HG03521 (cell line): ENCODE data around the gene SDK1.

Experiments
- ATAC-seq: cut with Tn5 transposase; IDR thresholded peaks from one replicate; pipeline ENCODE4 v1.9.1; 2021; ENCODE audit warnings: mild to moderate bottlenecking, moderate library complexity; ENCODE audit not compliant: unreplicated experiment

Gene SDK1

GRCh38 chr7:3965794-3966395 is 664.8 kb downstream of the SDK1 start:
- ATAC-seq, result no peak

- no peak for ATAC-seq
Measured at GRCh38 chr7:3968234-3968633, 667.2 kb downstream of the SDK1 start.

GRCh38 chr7:3969286-3969685 is 668.2 kb downstream of the SDK1 start:
- ATAC-seq, result no peak

- ATAC-seq, result no peak
Measured at GRCh38 chr7:3971323-3971722, 670.3 kb downstream of the SDK1 start.

- ATAC-seq, result no peak
Measured at GRCh38 chr7:3973264-3973663, 672.2 kb downstream of the SDK1 start.

GRCh38 chr7:3974329-3974728 is 673.3 kb downstream of the SDK1 start:
- no peak for ATAC-seq

GRCh38 chr7:3975371-3975770 is 674.3 kb downstream of the SDK1 start:
- no peak for ATAC-seq

GRCh38 chr7:3977391-3977790 is 676.3 kb downstream of the SDK1 start:
- ATAC-seq, result no peak

GRCh38 chr7:3978839-3979238 is 677.8 kb downstream of the SDK1 start:
- no peak for ATAC-seq

GRCh38 chr7:3979611-3980299 is 678.7 kb downstream of the SDK1 start:
- ATAC-seq, result no peak

- no peak for ATAC-seq
Measured at GRCh38 chr7:3980300-3980643, 679.2 kb downstream of the SDK1 start.

GRCh38 chr7:3981281-3981680 is 680.2 kb downstream of the SDK1 start:
- no peak for ATAC-seq

GRCh38 chr7:3984456-3984855 is 683.4 kb downstream of the SDK1 start:
- no peak for ATAC-seq

GRCh38 chr7:3986927-3987326 is 685.9 kb downstream of the SDK1 start:
- no peak for ATAC-seq

- ATAC-seq, result no peak
Measured at GRCh38 chr7:3987426-3987927, 686.4 kb downstream of the SDK1 start.

- no peak for ATAC-seq
Measured at GRCh38 chr7:3989723-3990122, 688.7 kb downstream of the SDK1 start.

GRCh38 chr7:3991731-3992231 is 690.7 kb downstream of the SDK1 start:
- ATAC-seq, result no peak

GRCh38 chr7:3992841-3993240 is 691.8 kb downstream of the SDK1 start:
- ATAC-seq, result no peak

- no peak for ATAC-seq
Measured at GRCh38 chr7:3994764-3995163, 693.7 kb downstream of the SDK1 start.

- no peak for ATAC-seq
Measured at GRCh38 chr7:3995187-3995586, 694.1 kb downstream of the SDK1 start.

- ATAC-seq, result no peak
Measured at GRCh38 chr7:3998060-3998459, 697.0 kb downstream of the SDK1 start.

GRCh38 chr7:4000139-4000538 is 699.1 kb downstream of the SDK1 start:
- no peak for ATAC-seq

GRCh38 chr7:4000934-4001333 is 699.9 kb downstream of the SDK1 start:
- no peak for ATAC-seq
